HG02970 (cell line): ENCODE data around the gene GDF15.
"Not testable (repeated sequence)": the region's sequence is repeated elsewhere in the genome, so short reads cannot be mapped to it uniquely, and the experiment has no call there.

ENCODE experiments used
- ATAC-seq: cut with Tn5 transposase; IDR thresholded peaks from one replicate; pipeline ENCODE4 v1.9.1; 2021; ENCODE audit warnings: mild to moderate bottlenecking, moderate library complexity, moderate number of reproducible peaks; ENCODE audit not compliant: unreplicated experiment, low FRiP score

Gene GDF15

DNA sequence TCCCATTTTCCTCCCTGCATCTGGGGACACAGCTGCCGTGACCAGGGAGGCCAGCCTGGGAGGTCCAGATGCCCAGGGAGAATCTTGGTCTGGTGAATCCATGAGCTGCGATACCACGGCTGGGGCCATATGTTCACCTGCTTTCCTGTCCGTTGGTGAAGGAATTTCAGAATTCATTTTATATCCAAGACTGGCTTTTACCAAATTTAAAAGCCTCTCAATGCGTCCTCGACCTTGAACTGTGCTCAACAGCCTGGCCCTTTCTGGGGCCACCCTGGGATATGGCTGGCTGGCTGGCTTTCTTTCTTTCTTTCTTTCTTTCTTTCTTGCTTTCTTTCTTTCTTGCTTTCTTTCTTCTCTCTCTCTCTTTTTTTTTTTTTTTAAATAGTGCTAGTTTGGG lies 22.2 kb upstream of the GDF15 start:
- no peak for ATAC-seq

DNA sequence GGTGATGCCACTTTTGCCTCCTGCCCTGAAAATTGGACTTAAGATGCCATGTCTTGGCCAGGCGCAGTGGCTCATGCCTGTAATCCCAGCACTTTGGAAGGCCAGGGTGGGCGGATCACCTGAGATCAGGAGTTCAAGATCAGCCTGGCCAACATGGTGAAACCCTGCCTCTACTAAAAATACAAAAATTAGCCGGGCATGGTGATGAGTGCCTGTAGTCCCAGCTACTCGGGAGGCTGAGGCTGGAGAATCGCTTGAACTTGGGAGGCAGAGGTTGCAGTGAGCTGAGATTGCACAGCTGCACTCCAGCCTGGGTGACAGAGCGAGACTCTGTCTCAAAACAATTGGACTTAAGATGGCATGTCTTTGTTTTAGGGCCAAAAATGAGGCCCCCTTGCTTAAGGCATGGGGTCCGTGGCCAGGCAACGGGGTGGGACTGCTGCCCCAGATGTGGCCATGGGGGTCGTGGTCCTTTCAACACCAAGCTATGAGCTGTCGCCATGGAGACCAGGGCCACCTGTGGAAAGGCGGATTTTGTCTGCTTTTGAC lies 21.6 kb upstream of the GDF15 start:
- ATAC-seq, result not testable (repeated sequence)

DNA sequence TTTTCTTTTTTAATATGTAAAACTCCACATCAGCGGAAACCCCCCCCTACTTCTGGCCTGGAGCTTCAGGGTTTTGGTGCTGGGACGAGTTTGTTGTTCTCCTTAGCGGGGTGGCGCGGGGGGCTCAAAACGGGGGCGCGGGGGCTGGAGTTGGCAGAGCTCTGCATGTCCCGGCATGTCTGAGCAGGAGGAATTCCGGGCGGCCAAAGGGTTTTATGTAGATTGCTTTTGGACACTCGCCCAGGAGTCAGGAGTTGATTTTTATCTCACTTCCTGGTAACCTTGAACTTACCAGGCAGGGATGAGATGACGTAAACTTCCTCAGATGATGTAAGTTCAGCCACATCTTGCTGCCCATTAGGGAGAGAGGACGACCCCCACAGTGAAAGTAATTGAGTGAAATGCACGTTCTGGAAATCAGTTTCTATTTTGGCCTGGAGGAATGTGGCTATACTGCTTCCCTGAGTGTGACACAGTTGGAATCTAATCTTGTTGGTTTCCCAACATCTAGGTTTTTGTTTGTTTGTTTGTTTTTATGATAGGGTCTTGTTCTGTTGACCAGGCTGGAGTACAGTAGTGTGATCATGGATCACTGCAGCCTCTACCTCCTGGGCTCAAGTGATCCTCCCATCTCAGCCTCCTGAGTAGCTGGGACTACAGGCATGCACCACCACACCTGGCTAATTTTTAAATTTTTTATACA lies 21.0 kb upstream of the GDF15 start:
- no peak for ATAC-seq

DNA sequence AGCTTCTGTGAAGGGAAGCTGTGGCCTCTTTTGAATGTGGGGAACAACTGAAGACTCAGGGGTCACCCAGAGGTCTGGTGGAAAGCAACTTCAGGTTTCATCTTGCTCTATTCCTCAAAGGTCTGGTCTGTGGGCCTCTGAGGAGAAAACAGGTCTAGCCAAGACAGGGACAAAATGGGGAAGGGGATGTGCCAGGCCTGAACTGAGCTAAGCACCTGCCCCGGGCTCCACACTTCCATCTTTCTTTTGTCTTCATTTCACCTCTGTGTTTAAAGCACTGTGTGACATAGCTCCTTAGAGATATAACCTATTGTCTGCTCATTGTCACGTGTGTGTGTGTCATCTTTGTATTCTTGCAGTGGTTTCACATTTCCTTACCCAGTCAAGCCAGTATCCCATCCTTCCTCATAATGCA lies 19.9 kb upstream of the GDF15 start:
- no peak for ATAC-seq

DNA sequence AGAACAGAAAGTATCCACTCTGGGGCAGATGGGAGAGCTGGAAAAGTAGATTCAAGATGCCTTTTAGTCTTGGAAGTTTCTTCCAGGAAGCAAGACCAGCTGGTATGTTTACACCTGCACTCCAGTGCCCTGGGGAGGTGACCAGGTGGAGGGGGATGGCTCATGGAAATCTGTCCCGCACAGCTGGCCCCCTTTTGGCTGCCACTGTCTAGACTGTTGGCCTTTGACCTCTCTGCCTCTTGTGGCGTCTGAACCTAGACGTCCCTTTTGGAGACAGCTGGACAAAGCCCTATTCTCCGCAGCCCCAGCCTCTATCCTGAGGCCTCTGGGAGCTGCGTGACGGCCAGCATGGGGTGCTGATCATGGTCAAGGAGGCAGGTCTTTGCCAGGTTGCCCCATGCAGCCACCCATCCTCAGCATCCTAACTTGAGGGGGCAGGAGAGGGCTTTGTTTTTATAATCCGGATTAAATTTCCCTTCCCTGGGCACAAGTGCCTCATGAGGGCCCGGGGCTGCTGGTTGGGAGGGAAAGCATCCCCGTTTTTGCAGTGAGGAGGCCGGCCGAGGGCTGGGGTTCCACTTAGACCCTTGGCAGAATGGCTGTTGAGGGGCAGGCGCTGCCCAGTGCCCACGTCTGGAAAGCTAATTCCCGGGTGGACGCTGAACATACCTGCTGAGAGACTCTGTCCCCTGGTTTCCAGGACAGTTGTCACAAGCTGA lies 17.3 kb upstream of the GDF15 start:
- ATAC-seq, result no peak

DNA sequence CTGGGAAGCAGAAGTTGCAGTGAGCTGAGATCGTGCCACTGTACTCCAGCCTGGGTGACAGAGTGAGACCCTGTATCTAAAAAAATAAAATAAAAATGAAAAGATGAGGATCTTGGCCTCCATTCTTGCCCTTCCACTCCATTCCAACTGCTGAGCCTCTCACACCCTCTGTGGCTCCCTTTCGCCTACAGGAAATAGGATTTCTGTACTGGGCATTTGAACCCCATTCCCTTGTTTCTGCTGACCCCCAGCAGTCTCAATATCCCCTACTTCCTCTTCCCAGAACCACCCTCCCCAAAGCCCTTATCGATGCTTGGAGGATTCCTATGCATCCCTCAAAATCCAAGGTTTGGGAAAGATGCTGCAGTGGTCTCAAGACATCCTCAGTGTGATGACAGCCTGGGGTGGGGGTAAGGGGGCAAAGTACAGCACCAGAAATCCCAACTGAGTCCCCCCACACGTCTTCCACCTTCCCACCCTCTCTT lies 12.5 kb upstream of the GDF15 start:
- ATAC-seq, result no peak

DNA sequence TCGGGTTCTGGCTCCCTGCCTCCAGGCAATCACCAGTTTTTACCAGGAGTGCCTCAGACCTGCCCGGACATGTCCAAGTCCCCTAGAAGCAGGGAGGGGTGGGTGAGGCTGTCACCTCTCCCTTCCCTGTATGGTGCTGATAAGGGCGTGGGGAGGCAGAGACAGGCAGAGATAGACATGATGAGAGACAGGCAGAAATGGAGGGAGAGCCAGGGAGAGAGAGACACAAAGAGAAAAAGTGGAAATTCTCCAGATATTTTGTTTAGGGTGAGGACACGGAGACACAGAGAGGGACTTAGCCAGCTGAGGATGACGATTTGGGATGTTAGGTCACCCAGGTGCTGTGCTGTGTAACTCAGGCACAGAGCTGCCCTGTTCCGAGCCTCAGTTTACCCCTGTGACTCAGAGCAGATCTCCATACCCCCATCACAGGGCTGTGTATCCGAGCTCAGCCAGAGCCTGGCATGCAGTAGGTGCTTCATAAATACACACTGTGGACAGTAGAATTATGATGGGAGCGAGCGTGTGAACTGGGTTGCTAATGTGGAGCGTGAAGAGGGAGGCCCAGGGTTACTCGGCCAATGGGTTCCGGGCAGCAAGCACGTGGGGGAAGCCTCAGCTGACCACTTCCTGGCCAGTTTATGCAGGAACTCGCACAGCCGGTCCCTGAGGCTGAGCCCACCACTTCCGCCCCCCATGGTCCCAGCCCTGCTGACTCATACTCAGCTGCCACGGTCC lies 11.9 kb upstream of the GDF15 start:
- peak; percentile 71 for ATAC-seq

DNA sequence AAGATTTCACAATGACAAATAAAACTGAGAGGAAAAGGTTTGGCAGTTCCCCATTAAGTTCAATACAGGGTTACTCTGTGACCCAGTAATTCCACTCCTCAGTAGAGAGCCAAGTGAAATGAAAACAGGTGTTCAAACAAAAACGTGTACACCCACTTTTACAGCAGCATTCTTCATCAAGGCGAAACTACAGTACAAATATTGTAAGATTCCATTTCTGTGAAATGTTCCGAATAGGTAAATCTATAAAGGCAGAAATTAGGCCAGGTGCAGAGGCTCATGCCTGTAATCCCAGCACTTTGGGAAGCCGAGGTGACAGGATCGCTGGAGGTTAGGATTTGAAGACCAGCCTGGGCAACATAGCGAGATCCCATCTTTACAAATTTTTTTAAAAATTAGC lies 8.9 kb upstream of the GDF15 start:
- ATAC-seq, result no peak

DNA sequence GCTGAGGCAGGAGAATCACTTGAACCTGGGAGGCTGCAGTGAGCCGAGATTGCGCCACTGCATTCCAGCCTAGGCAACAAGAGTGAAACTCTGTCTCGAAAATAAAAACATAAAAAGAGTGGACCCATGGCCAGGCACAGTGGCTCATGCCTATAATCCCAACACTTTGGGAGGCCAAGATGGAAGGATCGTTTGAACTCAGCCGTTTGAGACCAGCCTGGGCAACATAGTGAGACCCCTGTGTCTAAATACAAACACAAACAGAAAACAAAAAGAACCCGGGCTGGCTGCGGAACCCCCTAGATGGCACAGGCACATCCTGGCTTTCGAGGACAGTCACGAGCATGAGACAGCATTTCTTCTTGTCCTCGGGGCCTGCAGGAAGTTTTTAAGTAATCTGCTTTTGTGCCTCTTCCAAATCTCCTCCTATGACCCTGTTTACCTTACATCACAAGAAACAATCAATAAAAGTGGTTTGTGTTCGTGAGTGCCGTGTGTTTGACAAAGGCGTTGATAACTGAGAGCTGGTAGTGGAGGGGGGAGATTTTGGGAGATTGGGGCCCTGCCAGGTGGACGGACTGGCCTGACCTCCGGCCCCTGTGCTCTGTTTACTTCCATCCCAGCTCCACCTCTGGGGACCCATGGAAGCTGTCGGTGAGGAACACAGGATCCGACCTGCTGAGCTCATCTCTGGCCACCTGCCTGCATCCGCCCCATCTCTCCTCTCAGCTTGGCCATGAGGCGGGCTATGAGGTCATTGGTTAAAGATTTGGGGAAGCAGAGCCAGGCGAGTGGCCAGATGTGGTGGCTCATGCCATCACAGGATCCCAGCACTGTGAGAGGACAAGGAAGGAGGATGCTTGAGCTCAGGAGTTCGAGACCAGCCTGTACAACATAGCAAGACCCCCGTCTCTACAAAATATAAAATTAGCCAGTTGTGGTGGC lies 5.9 kb upstream of the GDF15 start:
- no peak for ATAC-seq

DNA sequence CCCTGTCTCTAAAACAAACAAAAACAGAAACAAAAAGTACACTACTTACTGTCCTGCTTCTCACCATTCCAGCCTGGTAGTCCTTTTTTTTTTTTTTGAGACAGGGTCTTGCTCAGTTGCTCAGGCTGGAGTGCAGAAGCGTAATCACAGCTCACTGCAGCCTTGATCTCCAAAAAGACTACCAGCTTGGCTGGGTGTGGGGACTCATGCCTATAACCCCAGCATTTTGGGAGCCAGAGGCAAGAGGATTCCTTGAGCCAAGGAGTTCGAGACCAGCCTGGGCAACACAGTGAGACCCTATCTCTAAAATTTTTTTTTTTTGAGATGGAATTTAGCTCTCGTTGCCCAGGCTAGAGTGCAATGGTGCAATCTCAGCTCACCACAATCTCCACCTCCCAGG lies 5.1 kb upstream of the GDF15 start:
- no peak for ATAC-seq

DNA sequence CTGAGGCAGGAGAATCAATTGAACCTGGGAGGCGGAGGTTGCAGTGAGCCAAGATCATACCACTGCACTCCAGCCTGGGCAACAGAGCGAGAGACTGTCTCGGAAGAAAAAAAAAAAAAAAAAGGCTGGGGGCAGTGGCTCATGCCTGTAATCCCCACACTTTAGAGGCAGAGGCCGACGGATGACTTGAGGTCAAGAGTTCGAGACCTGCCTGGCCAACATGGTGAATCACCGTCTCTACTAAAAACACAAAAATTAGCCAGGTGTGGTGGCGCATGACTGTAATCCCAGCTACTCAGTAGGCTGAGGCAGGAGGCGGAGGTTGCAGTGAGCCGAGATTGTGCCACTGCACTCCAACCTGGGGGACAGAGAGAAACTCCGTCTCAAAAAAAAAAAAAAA lies 2.3 kb upstream of the GDF15 start:
- not testable (repeated sequence) for ATAC-seq

DNA sequence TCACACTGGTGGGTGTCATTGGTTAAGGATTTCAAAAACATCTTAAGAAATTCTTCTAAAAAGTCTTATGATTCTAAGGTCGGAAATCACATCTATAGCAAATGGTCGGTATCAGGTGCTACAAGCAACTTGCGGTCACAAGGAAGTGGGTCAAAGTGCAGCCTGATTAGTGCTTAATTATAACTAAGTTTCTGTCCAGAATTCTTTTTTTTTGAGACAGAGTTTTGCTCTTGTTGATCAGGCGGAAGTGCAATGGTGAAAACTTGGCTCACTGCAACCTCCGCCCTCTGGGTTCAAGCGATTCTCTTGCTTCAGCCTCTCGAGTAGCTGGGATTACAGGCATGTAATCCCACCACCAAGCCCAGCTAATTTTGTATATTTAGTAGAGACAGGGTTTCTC lies 1.2 kb upstream of the GDF15 start:
- ATAC-seq, result no peak

DNA sequence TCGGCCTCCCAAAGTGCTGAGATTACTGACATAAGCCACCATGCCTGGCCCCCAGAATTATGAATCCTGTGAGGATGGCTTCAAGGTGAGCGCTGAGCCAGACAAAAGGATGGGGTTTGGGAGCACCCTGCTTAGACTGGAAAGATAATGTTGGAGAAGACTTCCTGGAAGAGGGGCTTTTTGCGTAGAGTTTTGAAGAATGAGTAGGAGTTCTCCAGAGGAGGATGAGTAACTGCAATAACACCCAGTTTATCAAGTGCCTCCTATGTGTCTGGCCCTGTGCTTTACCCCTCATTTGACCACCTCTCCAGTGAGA lies 641 bp upstream of the GDF15 start:
- no peak for ATAC-seq

DNA sequence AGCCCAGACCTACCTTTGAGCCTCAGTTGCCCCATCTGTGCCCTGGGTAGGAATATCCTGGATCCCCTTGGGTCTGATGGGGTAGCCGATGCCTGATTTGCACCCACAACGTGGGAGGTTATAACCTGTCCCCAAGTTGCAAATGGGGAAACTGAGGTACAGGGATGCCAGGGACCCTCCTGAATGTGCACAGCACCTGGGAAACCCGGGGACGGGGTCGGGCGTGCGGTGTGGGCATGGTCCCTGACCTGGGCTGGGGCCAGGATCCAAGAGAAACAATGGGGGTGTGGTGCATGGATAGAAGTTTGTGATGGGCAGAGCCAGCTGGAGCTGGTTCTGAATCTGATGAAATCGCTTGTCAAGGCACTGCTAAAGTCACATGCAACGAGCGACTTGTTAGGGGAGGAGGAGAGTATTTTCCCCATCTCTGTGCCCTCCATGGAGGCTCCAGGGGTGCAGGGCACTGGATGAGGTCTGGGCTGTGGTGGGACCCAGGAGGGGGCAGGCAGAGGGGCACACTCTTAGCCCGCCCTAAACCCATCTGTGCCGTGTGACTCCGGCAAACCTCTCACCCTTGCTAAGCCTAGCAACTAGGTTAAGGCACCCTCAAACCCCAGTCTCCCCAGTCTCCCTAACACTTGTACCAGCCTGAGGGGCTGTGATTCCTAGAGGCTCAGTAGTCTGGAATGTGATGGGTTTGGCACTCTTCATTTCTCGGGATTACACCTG lies 749 bp downstream of the GDF15 start:
- no peak for ATAC-seq

DNA sequence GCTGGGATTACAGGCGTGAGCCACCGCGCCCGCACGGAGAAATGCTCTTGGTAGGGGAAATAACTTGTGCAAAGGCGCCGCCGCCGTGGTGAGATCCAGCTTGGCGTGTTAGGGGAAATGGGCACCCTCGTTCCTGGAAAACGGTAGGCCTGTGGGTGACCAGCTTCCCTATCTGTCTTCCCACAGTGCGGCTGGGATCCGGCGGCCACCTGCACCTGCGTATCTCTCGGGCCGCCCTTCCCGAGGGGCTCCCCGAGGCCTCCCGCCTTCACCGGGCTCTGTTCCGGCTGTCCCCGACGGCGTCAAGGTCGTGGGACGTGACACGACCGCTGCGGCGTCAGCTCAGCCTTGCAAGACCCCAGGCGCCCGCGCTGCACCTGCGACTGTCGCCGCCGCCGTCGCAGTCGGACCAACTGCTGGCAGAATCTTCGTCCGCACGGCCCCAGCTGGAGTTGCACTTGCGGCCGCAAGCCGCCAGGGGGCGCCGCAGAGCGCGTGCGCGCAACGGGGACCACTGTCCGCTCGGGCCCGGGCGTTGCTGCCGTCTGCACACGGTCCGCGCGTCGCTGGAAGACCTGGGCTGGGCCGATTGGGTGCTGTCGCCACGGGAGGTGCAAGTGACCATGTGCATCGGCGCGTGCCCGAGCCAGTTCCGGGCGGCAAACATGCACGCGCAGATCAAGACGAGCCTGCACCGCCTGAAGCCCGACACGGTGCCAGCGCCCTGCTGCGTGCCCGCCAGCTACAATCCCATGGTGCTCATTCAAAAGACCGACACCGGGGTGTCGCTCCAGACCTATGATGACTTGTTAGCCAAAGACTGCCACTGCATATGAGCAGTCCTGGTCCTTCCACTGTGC lies 2.4 kb downstream of the GDF15 start:
- peak; percentile 54 for ATAC-seq

DNA sequence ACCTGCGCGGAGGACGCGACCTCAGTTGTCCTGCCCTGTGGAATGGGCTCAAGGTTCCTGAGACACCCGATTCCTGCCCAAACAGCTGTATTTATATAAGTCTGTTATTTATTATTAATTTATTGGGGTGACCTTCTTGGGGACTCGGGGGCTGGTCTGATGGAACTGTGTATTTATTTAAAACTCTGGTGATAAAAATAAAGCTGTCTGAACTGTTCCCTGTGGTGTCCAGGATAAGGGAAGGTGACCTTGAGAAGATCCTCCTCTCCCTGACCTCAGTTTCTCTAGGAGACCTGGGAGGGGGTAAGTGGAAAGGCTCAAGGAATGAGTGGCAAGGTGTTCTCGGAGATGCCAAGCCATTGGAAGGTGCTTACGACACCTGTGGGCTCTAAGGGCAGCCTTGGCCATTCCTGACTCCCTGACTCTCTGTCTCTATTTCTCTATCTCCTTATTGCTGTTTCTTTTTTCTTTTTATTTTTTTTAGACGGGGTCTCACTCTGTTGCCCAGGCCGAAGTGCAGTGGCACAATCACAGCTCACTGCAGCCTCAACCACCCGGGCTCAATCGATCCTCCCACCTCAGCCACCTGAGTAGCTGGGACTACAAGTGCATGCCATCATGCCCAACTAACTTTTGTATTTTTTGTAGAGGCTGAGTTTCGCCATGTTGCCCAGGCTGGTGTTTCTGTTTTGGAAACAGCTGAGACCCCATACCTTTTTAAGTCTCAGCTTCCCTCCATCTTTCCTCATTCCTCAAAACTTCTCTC lies 3.2 kb downstream of the GDF15 start:
- no peak for ATAC-seq

DNA sequence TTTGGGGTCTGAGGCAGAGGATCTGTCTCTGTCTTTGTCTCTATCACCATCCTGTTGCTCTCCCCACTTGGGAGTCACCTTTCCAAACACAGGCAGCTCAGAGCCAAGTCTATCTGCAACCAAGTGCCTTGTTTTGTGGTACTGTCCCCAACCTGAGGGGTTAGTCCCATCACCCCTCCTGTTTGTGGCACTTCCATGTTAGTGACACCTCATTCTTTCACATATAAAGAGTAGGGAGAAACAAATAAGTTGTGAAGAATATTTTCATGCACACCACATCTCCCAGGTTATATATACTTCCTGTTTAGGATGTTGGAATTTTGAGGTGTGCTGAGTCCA lies 3.7 kb downstream of the GDF15 start:
- ATAC-seq, result no peak
